ENCODE measurements around the gene TCN1.

- TF ChIP-seq CTCF (IDR thresholded peaks at IDR 0.05) (no peak), POLR2A (IDR thresholded peaks at IDR 0.05) (no peak)
Observed at GRCh38 chr11:59829358-59829757, 36.9 kb downstream of the TCN1 start.

Data from Peyer's patch (tissue), 4 donors.